AG08395 (cell line): ENCODE results near the gene OR52M1.
A peak's percentile ranks its signal among the peaks of the same experiment; 100 is the strongest.
"Not testable (repeated sequence)": the region's sequence is repeated elsewhere in the genome, so short reads cannot be mapped to it uniquely, and the experiment has no call there.

ENCODE experiments used
- DNase-seq: peaks from one replicate; pipeline ENCODE4 v3.0.0; 2012; ENCODE audit warnings: mixed read lengths, low spot score

The OR52M1 gene

GRCh38 chr11:4544891-4545290, at the start of gene OR52M1:
OR52M1 (plus strand) TSS chr11:4545191; CDS start chr11:4545191, 0 bp downstream.
- no peak for DNase-seq

- no peak for DNase-seq
Measured at GRCh38 chr11:4495487-4495886, 49.5 kb upstream of the OR52M1 start.

- no peak for DNase-seq
Measured at GRCh38 chr11:4495986-4496385, 49.0 kb upstream of the OR52M1 start.

GRCh38 chr11:4496557-4497248, 48.3 kb upstream of the OR52M1 start:
- no peak for DNase-seq

- no peak for DNase-seq
Measured at GRCh38 chr11:4508886-4509285, 36.1 kb upstream of the OR52M1 start.

GRCh38 chr11:4511282-4512245, 33.4 kb upstream of the OR52M1 start:
- DNase-seq: peak; percentile 24

GRCh38 chr11:4514196-4514595, 30.8 kb upstream of the OR52M1 start:
- no peak for DNase-seq

GRCh38 chr11:4522339-4522738, 22.7 kb upstream of the OR52M1 start:
- no peak for DNase-seq

GRCh38 chr11:4522752-4523151, 22.2 kb upstream of the OR52M1 start:
- no peak for DNase-seq

GRCh38 chr11:4523666-4524065, 21.3 kb upstream of the OR52M1 start:
- no peak for DNase-seq

- no peak for DNase-seq
Measured at GRCh38 chr11:4527926-4528325, 17.1 kb upstream of the OR52M1 start.

- DNase-seq: not testable (repeated sequence)
Measured at GRCh38 chr11:4531686-4532085, 13.3 kb upstream of the OR52M1 start.

- DNase-seq: peak; percentile 62
Measured at GRCh38 chr11:4539603-4540219, 5.3 kb upstream of the OR52M1 start.

GRCh38 chr11:4541071-4541470, 3.9 kb upstream of the OR52M1 start:
- no peak for DNase-seq

- no peak for DNase-seq
Measured at GRCh38 chr11:4543561-4543960, 1.4 kb upstream of the OR52M1 start.

GRCh38 chr11:4546878-4547277, 1.9 kb downstream of the OR52M1 start:
- no peak for DNase-seq

GRCh38 chr11:4547416-4547815, 2.4 kb downstream of the OR52M1 start:
- DNase-seq: no peak

- DNase-seq: no peak
Measured at GRCh38 chr11:4551346-4551979, 6.5 kb downstream of the OR52M1 start.

- DNase-seq: no peak
Measured at GRCh38 chr11:4559527-4560440, 14.8 kb downstream of the OR52M1 start.

- DNase-seq: no peak
Measured at GRCh38 chr11:4560467-4560866, 15.5 kb downstream of the OR52M1 start.

- no peak for DNase-seq
Measured at GRCh38 chr11:4565371-4565770, 20.4 kb downstream of the OR52M1 start.
